WTC11 (cell line): ENCODE data around the gene DPP7. TPM values are rescaled to one million over a fixed set of nuclear protein-coding genes. Genes with fewer than 3 reads are reported as not detected.

Source experiments
- ATAC-seq: fragments of 200-7000 bp; cut with Tn5 transposase; 2 replicates; pipeline ENCODE4 v1.10.0; 2021; ENCODE audit warnings: mild to moderate bottlenecking, moderate library complexity
- CTCF ChIA-PET: fragments of 300-600 bp; sonication (Branson Sonifier 250); formaldehyde crosslinking; loops from one replicate; lab custom pipeline; 2021; ENCODE audit warnings: antibody characterized with exemption; lab: Charles Lee
- POLR2A ChIA-PET: fragments of 350-600 bp; sonication (Branson Sonifier 250); formaldehyde crosslinking; loops from one replicate; lab custom pipeline; 2021; ENCODE audit warnings: antibody characterized with exemption; lab: Charles Lee
- DNase-seq: peaks from one replicate; pipeline ENCODE4 v3.0.0; 2021; ENCODE audit warnings: low spot score
- H3K27ac Mint-ChIP-seq: 2 replicates; pipeline ENCODE4 v1.8.0; 2021; ENCODE audit warnings: mixed read lengths
- H3K27me3 Mint-ChIP-seq: 2 replicates; pipeline ENCODE4 v1.8.0; 2021; ENCODE audit warnings: low read depth, mild to moderate bottlenecking, moderate library complexity, mixed read lengths
- H3K36me3 Mint-ChIP-seq: 2 replicates; pipeline ENCODE4 v1.8.0; 2021; ENCODE audit warnings: mixed read lengths
- H3K4me1 Mint-ChIP-seq: 2 replicates; pipeline ENCODE4 v1.8.0; 2022; ENCODE audit warnings: mixed read lengths
- H3K4me3 Mint-ChIP-seq: 2 replicates; pipeline ENCODE4 v1.8.0; 2021; ENCODE audit warnings: mild to moderate bottlenecking, moderate library complexity, mixed read lengths
- H3K9me3 Mint-ChIP-seq: 2 replicates; pipeline ENCODE4 v1.8.0; 2021; ENCODE audit warnings: mixed read lengths
- CREB1 ChIP-seq: sonication (generic); formaldehyde crosslinking; IDR thresholded peaks from 2 replicates; pipeline ENCODE4 v1.8.0; 2023; ENCODE audit warnings: mild to moderate bottlenecking, missing genetic modification reagents
- FOXP1 ChIP-seq: sonication (generic); formaldehyde crosslinking; IDR thresholded peaks from 2 replicates; pipeline ENCODE4 v1.8.0; 2022; ENCODE audit warnings: missing genetic modification reagents, mild to moderate bottlenecking, moderate library complexity, borderline replicate concordance
- JAZF1 ChIP-seq: fragments of 250-450 bp; sonication (Bioruptor Pico); IDR thresholded peaks from 2 replicates; pipeline ENCODE4 v1.9.0; 2021; ENCODE audit warnings: moderate library complexity, mild to moderate bottlenecking, inconsistent platforms
- NR2C2 ChIP-seq: sonication (generic); formaldehyde crosslinking; IDR thresholded peaks from 2 replicates; pipeline ENCODE4 v1.8.0; 2022; ENCODE audit warnings: mild to moderate bottlenecking, missing genetic modification reagents
- NR3C1 ChIP-seq: sonication (generic); formaldehyde crosslinking; conservative IDR thresholded peaks from 2 replicates; pipeline ENCODE4 v1.8.1; 2023; ENCODE audit warnings: low read depth, mild to moderate bottlenecking, missing genetic modification reagents
- TEAD1 ChIP-seq: sonication (generic); formaldehyde crosslinking; IDR thresholded peaks from 2 replicates; pipeline ENCODE4 v1.8.0; 2022; ENCODE audit warnings: mild to moderate bottlenecking, missing genetic modification reagents
- TP53 ChIP-seq: sonication (generic); formaldehyde crosslinking; IDR thresholded peaks from 2 replicates; pipeline ENCODE4 v1.8.1; 2023; ENCODE audit warnings: mild to moderate bottlenecking, missing genetic modification reagents
- ZBTB21 ChIP-seq: sonication (generic); formaldehyde crosslinking; IDR thresholded peaks from 2 replicates; pipeline ENCODE4 v1.8.1; 2023; ENCODE audit warnings: mild to moderate bottlenecking, missing genetic modification reagents, borderline replicate concordance
- ZNF281 ChIP-seq: sonication (generic); formaldehyde crosslinking; IDR thresholded peaks from 2 replicates; pipeline ENCODE4 v1.8.0; 2023; ENCODE audit warnings: mild to moderate bottlenecking, missing genetic modification reagents
- ZNF317 ChIP-seq: sonication (generic); formaldehyde crosslinking; IDR thresholded peaks from 2 replicates; pipeline ENCODE4 v1.8.1; 2023; ENCODE audit warnings: low read depth, mild to moderate bottlenecking, moderate library complexity, missing genetic modification reagents, borderline replicate concordance
- ZNF416 ChIP-seq: fragments of 250-450 bp; sonication (Bioruptor Pico); IDR thresholded peaks from 2 replicates; pipeline ENCODE4 v1.9.0; 2021; ENCODE audit warnings: mild to moderate bottlenecking, inconsistent platforms
- ZNF423 ChIP-seq: fragments of 250-450 bp; sonication (Bioruptor Pico); IDR thresholded peaks from 2 replicates; pipeline ENCODE4 v2.1.2; 2022; ENCODE audit warnings: mild to moderate bottlenecking, moderate library complexity
- total RNA-seq: library from RNA; stranded (reverse); gene quantifications from 3 replicates; pipeline ENCODE4 v1.2.3, GENCODE V29; 2021
- TF ChIP-seq, protein P1 (sequence below): sonication (generic); formaldehyde crosslinking; IDR thresholded peaks from 2 replicates; pipeline ENCODE4 v1.8.1; 2023; ENCODE audit warnings: mild to moderate bottlenecking, missing genetic modification reagents
- TF ChIP-seq, protein P2 (sequence below): sonication (generic); formaldehyde crosslinking; IDR thresholded peaks from 2 replicates; pipeline ENCODE4 v1.8.1; 2022; ENCODE audit warnings: mild to moderate bottlenecking, missing genetic modification reagents, moderate library complexity, borderline replicate concordance
- TF ChIP-seq, protein P3 (sequence below): sonication (generic); formaldehyde crosslinking; IDR thresholded peaks from 2 replicates; pipeline ENCODE4 v1.8.1; 2022; ENCODE audit warnings: low read depth, mild to moderate bottlenecking, moderate library complexity, missing genetic modification reagents, borderline replicate concordance
- TF ChIP-seq, protein P4 (sequence below): sonication (generic); formaldehyde crosslinking; IDR thresholded peaks from 2 replicates; pipeline ENCODE4 v1.8.0; 2022; ENCODE audit warnings: mild to moderate bottlenecking, missing genetic modification reagents
- TF ChIP-seq, protein P5 (sequence below): fragments of 250-450 bp; sonication (Bioruptor Pico); IDR thresholded peaks from 2 replicates; pipeline ENCODE4 v1.8.0; 2021; ENCODE audit warnings: mild to moderate bottlenecking
- TF ChIP-seq, protein P6 (sequence below): sonication (generic); formaldehyde crosslinking; IDR thresholded peaks from 2 replicates; pipeline ENCODE4 v1.8.1; 2022; ENCODE audit warnings: mild to moderate bottlenecking, moderate library complexity, missing genetic modification reagents
- TF ChIP-seq, protein P7 (sequence below): sonication (generic); formaldehyde crosslinking; IDR thresholded peaks from 2 replicates; pipeline ENCODE4 v1.8.0; 2022; ENCODE audit warnings: mild to moderate bottlenecking, missing genetic modification reagents

The DPP7 gene
- total RNA-seq, 1 experiment from 2014 or later: 38.9 TPM

- Mint-ChIP-seq H3K4me3 (no peak overlapping the region), H3K4me1 (peaks cover 6% of the 10 kb centered on the region; the same call in 1 of the 2 replicates), H3K36me3 (no peaks in the 10 kb centered on the region), H3K9me3 (no peaks in the 10 kb centered on the region), H3K27me3 (peaks cover 55% of the 10 kb centered on the region), H3K27ac (no peak overlapping the region)
- DNase-seq: no peak
- no peak for ATAC-seq
- ChIA-PET POLR2A (no interaction called here), CTCF (interaction anchor here (1.0 kb wide), 1 partner anchor 102 kb away, joined by 4 read pairs; no protein-coding TSS in a partner anchor)
- TF ChIP-seq, protein P1, sequence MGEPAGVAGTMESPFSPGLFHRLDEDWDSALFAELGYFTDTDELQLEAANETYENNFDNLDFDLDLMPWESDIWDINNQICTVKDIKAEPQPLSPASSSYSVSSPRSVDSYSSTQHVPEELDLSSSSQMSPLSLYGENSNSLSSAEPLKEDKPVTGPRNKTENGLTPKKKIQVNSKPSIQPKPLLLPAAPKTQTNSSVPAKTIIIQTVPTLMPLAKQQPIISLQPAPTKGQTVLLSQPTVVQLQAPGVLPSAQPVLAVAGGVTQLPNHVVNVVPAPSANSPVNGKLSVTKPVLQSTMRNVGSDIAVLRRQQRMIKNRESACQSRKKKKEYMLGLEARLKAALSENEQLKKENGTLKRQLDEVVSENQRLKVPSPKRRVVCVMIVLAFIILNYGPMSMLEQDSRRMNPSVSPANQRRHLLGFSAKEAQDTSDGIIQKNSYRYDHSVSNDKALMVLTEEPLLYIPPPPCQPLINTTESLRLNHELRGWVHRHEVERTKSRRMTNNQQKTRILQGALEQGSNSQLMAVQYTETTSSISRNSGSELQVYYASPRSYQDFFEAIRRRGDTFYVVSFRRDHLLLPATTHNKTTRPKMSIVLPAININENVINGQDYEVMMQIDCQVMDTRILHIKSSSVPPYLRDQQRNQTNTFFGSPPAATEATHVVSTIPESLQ (CRISPR knock-in tag): no peak
- no peak for TF ChIP-seq JAZF1
- TF ChIP-seq, protein P2, sequence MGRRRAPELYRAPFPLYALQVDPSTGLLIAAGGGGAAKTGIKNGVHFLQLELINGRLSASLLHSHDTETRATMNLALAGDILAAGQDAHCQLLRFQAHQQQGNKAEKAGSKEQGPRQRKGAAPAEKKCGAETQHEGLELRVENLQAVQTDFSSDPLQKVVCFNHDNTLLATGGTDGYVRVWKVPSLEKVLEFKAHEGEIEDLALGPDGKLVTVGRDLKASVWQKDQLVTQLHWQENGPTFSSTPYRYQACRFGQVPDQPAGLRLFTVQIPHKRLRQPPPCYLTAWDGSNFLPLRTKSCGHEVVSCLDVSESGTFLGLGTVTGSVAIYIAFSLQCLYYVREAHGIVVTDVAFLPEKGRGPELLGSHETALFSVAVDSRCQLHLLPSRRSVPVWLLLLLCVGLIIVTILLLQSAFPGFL (CRISPR knock-in tag): no peak
- no peak for TF ChIP-seq NR2C2 (CRISPR knock-in tag)
- TF ChIP-seq CREB1: no peak
- TF ChIP-seq NR3C1: no peak
- no peak for TF ChIP-seq ZNF423
- TF ChIP-seq, protein P3, sequence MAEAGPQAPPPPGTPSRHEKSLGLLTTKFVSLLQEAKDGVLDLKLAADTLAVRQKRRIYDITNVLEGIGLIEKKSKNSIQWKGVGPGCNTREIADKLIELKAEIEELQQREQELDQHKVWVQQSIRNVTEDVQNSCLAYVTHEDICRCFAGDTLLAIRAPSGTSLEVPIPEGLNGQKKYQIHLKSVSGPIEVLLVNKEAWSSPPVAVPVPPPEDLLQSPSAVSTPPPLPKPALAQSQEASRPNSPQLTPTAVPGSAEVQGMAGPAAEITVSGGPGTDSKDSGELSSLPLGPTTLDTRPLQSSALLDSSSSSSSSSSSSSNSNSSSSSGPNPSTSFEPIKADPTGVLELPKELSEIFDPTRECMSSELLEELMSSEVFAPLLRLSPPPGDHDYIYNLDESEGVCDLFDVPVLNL: no peak
- no peak for TF ChIP-seq TEAD1 (CRISPR knock-in tag)
- TF ChIP-seq, protein P4, sequence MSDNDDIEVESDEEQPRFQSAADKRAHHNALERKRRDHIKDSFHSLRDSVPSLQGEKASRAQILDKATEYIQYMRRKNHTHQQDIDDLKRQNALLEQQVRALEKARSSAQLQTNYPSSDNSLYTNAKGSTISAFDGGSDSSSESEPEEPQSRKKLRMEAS (CRISPR knock-in tag): no peak
- TF ChIP-seq ZBTB21 (CRISPR knock-in tag): no peak
- TF ChIP-seq, protein P5, sequence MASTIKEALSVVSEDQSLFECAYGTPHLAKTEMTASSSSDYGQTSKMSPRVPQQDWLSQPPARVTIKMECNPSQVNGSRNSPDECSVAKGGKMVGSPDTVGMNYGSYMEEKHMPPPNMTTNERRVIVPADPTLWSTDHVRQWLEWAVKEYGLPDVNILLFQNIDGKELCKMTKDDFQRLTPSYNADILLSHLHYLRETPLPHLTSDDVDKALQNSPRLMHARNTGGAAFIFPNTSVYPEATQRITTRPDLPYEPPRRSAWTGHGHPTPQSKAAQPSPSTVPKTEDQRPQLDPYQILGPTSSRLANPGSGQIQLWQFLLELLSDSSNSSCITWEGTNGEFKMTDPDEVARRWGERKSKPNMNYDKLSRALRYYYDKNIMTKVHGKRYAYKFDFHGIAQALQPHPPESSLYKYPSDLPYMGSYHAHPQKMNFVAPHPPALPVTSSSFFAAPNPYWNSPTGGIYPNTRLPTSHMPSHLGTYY: no peak
These were observed 19.7 kb upstream of the DPP7 start for GRCh38 chr9:137134191-137134590.

DNA sequence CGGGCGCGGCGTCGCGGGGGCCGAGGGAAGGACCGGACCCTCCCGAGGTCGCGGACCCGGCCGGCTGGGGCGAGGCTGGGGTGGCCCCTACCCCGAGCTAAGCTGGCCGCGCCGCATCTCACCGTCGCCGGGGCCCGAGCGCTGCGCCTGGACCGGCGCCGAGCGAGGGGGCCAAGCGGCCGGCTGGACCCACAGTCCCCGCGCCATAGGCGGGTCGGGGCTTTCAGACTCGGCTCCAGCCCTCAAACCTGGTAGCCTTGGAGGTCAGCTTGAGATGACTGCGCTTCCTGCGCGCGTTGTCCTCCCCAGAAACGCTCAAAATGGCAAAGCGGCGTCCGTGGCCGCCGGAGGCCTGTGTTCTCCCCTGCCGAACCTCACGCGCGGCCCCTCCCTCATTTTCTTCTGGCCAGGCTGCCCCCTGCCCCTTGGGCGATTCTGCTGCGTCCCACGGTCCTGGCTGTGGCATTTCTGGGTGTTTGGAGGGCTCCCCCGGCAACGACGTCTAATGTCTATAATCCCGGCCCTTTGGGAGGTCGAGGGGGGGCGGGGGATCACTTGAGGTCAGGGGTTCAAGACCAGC lies 15.7 kb upstream of the DPP7 start:
- peaks cover 14% of the 10 kb centered on the region for H3K4me1 Mint-ChIP-seq
- TF ChIP-seq ZNF317: no peak
- no peak for TF ChIP-seq ZNF281 (CRISPR knock-in tag)
- TF ChIP-seq, protein P6, sequence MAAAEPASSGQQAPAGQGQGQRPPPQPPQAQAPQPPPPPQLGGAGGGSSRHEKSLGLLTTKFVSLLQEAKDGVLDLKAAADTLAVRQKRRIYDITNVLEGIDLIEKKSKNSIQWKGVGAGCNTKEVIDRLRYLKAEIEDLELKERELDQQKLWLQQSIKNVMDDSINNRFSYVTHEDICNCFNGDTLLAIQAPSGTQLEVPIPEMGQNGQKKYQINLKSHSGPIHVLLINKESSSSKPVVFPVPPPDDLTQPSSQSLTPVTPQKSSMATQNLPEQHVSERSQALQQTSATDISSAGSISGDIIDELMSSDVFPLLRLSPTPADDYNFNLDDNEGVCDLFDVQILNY (CRISPR knock-in tag): no peak
- TF ChIP-seq TP53: peak; percentile 65; the same call in 1 of the 2 replicates
- TF ChIP-seq, protein P7, sequence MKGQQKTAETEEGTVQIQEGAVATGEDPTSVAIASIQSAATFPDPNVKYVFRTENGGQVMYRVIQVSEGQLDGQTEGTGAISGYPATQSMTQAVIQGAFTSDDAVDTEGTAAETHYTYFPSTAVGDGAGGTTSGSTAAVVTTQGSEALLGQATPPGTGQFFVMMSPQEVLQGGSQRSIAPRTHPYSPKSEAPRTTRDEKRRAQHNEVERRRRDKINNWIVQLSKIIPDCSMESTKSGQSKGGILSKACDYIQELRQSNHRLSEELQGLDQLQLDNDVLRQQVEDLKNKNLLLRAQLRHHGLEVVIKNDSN: 0 out of 2 replicates have a peak, but pooled peaks have one; percentile 5
- TF ChIP-seq ZNF416: no peak
- peak; percentile 1; the same call in 1 of the 2 replicates for TF ChIP-seq FOXP1 (CRISPR knock-in tag)
- H3K27me3 Mint-ChIP-seq: peaks cover 26% of the 10 kb centered on the region
- no peak overlapping the region for H3K27ac Mint-ChIP-seq
- DNase-seq: peak; percentile 17
- POLR2A ChIA-PET: interaction anchor here (1.0 to 1.6 kb wide), 8 partner anchors 8 to 520 kb away, joined by 3 to 9 read pairs (median 6); partner anchors contain the start of genes GRIN1, MAN1B1, TPRN and TUBB4B
- CTCF ChIA-PET: interaction anchor here (0.7 to 3.1 kb wide), 26 partner anchors 8 to 186 kb away, joined by 3 to 31 read pairs (median 7); partner anchors contain the start of genes ANAPC2, CYSRT1, FBXW5 and GRIN1
- no peaks in the 10 kb centered on the region for H3K36me3 Mint-ChIP-seq
- no peaks in the 10 kb centered on the region for H3K9me3 Mint-ChIP-seq
- ATAC-seq: peak; percentile 30
- H3K4me3 Mint-ChIP-seq: peak overlapping the region; percentile 80
